GM19438 (cell line): ENCODE data around the gene OXER1.

Experiments
- ATAC-seq: cut with Tn5 transposase; IDR thresholded peaks from one replicate; pipeline ENCODE4 v1.9.1; 2021; ENCODE audit warnings: low read depth; ENCODE audit not compliant: unreplicated experiment

Gene OXER1

GRCh38 chr2:42713920-42714319, 50.0 kb downstream of the OXER1 start:
- no peak for ATAC-seq

- ATAC-seq = no peak
Observed at GRCh38 chr2:42712934-42713333, 51.0 kb downstream of the OXER1 start.
